OCI-M1 (cell line): Measurements from ENCODE around the gene TPRX2.
A peak's percentile ranks its signal among the peaks of the same experiment; 100 is the strongest.
"Not testable (repeated sequence)": the region's sequence is repeated elsewhere in the genome, so short reads cannot be mapped to it uniquely, and the experiment has no call there.

Source experiments
- DNase-seq: peaks from one replicate; lab custom pipeline; 2025; lab: John Stamatoyannopoulos, UW

TPRX2 gene

DNA sequence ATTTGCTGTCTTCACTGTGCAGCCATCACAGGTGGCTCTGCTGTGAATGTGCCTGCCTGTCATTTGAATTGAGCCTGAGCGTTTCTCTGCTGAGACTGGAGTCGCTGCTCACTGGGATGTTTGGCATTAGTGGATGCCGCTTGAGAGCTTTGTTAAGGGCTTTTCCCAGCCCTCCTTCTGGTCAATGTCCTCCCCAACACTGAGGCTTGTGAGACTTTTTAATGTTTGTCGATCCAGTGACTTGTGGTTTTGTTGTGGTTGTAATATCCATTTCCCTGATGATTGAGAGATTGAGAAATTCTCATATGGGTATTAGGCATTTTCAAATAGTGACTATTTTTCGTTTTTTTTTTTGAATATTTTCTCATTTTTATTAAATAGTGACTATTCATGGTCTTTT is 2.6 kb downstream of the TPRX2 start:
- no peak for DNase-seq

DNA sequence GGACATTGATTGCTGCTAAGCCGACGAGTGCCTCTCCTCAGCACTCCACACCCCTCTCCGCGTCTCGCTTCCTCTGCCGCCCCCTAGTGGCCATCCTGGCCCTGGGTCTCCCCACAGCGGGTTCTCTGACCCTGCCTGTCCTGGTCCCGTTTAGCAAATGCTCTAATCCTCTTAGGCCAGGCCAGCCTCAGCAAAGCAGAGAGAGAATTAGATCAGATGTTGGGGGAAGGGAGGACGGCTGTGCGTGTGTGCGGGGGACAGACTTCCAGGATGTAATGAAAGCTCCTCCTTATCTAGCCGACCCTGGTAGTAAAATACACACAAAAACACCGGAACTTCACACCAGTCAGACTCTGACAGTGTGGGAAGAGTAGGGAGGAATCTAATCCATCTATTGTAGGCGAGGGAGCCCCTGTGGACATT is 4.5 kb downstream of the TPRX2 start:
- peak; percentile 94 for DNase-seq

DNA sequence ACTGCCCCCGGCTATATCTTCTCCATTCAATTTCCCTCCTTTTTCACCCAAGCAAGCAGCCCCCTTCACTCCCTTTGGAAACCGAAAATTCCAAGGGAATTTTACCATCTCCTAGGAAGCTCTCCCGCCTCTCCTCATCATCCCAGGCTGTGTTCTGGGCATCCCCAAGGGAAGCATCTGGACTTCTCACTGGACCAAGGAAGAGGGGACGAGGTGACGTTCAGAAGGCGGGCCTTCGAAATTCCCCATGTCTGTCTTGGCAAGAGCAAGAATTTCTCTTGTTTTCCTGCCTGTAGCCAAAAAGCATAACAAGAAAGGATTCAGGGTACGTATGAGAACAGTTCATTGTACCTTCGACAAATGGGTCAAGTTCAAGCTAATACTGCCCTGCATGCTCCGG is 6.1 kb downstream of the TPRX2 start:
- no peak for DNase-seq

GRCh38 chr19:47878906-47879305 is 19.9 kb downstream of the TPRX2 start:
- DNase-seq, result no peak

GRCh38 chr19:47879385-47879784 is 20.4 kb downstream of the TPRX2 start:
- DNase-seq, result not testable (repeated sequence)

GRCh38 chr19:47881757-47882156 is 22.7 kb downstream of the TPRX2 start:
- no peak for DNase-seq

GRCh38 chr19:47882890-47883289 is 23.9 kb downstream of the TPRX2 start:
- no peak for DNase-seq

DNA sequence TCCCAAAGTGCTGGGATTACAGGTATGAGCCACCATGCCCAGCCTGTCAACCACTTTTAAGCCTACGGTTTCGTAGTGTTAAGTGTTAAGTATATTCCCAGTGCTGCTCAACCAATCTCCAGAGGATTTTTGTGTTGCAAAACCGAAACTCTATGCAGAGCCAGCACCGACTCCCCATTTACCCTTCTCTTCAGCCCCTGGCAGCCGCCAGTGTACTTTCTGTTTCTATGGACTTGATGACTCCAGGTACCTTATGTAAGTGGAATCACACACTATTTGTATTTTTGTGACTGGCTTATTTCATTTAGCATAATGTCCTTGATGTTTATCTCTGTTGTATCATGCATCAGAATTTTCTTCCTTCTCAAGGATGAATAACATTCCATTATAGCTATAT is 26.0 kb downstream of the TPRX2 start:
- no peak for DNase-seq

- DNase-seq, result peak; percentile 24
Observed at GRCh38 chr19:47886010-47886559, 27.1 kb downstream of the TPRX2 start, which contains the start of gene SULT2A1. Gene SULT2A1 (minus strand): TSS chr19:47886315. CDS start chr19:47886257, 58 bp downstream.

DNA sequence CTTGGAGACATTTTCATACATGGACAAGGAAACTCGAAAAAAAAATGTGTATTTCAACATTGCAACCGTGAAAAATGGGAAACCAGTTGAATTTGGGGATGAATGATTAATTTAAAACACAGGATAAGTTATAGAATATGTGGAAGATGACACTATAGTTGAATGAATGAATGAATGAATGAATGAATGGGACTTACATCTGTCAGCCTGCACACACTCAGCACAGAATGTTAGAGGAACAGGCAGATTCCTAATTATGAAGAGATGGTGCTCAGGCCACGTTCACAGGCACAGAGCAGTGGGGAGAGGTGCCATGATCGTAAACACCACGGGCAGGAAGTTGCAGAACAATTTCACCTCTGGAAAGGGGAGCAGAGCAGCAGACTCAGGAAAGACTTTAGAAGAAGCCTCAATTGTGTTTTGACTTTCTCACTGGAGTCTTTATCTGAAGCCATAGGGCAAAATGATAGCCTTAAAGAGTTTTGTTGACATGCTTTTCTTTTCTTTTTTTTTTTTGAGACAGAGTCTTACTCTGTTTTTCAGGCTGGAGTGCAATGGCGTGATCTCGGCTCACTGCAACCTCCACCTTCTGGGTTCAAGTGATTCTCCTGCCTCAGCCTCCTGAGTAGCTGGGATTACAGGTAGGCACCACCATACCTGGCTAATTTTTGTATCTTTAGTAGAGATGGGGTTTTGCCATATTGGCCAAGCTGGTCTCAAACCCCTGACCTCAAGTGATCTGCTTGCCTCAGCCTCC is 32.0 kb downstream of the TPRX2 start:
- DNase-seq, result no peak

DNA sequence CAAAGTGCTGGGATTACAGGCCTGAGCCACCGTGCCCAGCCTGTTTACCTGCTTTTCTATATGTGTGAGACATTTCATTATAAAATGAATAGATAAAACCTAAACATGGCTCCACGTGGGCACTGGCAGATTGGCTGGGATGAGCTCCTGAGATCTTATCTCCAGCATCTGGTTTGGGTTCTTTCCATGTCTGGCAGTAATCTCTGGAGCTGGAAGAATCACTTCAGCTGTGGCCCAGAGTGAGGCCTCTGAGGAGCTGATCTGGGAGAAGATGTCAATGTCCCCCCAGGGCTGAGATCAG is 32.5 kb downstream of the TPRX2 start:
- DNase-seq, result no peak

DNA sequence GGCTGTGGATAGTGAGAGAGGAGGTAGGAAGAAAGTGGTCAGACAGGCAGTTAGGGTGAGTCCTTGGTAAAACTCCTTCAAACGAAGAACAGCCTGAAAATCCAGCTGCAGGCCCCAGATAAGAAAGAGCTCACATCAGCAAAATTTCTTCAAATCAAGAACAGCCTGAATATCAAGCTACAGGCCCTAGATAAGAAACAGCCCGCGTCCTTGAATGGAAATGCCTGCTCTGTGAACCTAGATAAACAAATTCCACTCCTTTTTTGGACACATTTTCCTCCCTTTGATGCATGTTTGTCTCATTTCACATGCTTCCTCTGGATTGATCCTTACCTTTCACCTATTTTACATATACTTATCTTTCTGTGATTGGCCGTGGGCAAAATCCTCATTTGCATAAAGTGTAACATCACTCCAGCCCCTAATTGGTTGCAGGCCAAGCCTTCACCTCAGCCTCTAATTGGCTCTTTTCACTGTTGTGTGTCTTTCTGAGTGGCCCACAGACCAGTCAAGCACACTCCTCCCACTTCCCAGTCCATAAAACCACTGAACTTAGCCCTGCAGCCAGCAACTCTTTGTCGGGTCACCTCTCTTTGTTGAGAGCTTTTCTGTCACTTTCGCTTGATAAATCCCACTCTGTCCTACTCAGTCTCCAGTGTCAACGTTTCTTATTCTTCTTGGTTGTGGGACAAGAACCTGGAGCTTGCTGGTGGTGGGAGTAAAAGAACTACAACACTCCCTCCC is 33.1 kb downstream of the TPRX2 start:
- DNase-seq, result peak; percentile 98

- no peak for DNase-seq
Observed at GRCh38 chr19:47895165-47895782, 36.2 kb downstream of the TPRX2 start.

GRCh38 chr19:47896019-47896418 is 37.0 kb downstream of the TPRX2 start:
- no peak for DNase-seq

DNA sequence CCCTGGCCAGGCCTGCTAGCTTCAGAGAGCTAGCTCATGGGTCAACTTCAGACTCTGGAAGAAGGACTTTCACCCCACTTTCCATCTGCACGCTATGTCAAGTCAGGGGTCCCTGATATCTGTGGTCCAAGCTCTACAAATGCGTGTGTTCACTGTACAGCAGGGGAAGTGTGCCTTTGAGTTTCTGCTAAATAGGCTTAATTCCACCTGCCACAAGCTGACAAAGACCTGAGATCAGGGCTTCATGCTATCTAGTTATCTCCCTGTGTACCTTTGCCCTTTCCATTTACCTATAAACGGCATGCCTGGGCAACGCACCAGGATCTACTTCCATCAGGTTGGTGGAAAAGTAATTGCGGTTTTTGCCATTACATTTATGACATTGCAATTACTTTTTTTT is 37.7 kb downstream of the TPRX2 start:
- DNase-seq, result no peak

- DNase-seq, result no peak
Observed at GRCh38 chr19:47897861-47898260, 38.8 kb downstream of the TPRX2 start.

GRCh38 chr19:47899335-47899734 is 40.3 kb downstream of the TPRX2 start:
- no peak for DNase-seq

DNA sequence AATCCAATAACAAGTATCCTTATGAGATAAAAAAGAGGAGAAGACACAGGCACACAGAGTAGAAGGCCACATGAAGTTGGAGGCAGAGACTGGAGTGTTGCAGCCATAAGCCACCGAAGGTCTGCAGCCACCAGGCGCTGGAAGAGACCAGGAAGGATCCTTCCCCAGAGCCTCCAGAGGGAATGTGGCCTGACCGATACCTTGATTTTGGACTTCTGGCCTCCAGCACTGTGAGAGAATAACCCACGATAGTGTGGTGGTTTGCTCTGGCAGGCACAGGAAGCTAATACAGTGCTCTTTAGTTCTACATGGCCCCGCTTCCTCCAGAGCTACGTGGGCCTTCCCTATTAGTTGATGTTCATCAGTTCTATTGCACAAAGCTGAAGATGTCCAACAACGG is 42.3 kb downstream of the TPRX2 start:
- no peak for DNase-seq

- not testable (repeated sequence) for DNase-seq
Observed at GRCh38 chr19:47909350-47909749, 50.3 kb downstream of the TPRX2 start.

- DNase-seq, result not testable (repeated sequence)
Observed at GRCh38 chr19:47910191-47910590, 51.2 kb downstream of the TPRX2 start.
